ENCODE measurements around the gene CPPED1. TPM values are rescaled to one million over a fixed set of nuclear protein-coding genes. Genes with fewer than 3 reads are reported as not detected.

The CPPED1 gene
- total and polyA plus RNA-seq, 10 of the 15 experiments (the other 5 are each of a cell fraction or from before 2014, with no cell fraction given): 7.1 to 39.0 (median 16.0) TPM

DNA sequence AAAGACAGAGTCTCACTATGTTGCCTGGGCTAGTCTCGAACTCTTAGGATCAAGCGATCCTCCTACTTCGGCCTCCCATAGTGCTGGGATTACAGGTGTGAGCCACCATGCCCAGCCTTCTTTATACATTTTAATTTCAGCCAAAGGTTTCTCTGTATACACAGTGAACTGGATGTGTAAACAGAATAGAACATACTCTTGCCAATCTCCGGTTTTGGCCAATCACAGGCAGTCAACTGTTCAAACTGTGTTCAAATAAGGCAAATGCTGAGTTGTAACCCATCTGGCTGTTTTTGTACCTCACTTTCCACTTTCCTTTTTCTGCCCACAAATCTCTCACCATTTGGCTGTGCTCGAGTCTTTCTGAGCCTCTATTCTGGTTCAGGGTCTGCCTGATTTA is 108.2 kb downstream of the CPPED1 start:
- WGBS (ENCODE audit: insufficient coverage, insufficient replicate concordance, low lambda C conversion rate, missing lambda C conversion rate): 75% methylated on average over 5 of the region's 5 CpGs
- FAIRE-seq: no peak
- POLR2A ChIA-PET: interaction anchor here (0.9 kb wide), 1 partner anchor 126 kb away, joined by 3 read pairs; no protein-coding TSS in a partner anchor
- no peak for DNase-seq (ENCODE audit: low read depth, low spot score)
- H3K4me1 ChIP-seq (ENCODE audit: control insufficient read depth, insufficient read depth, low read length): no peaks in the 10 kb centered on the region
- no peaks in the 10 kb centered on the region for H3K27me3 ChIP-seq (replicated peaks in 1 of 2; ENCODE audit: control insufficient read depth in 2 of 2, insufficient read depth in 2 of 2, low read length in 1 of 2)
- no TSS peak for BruUV-seq (replicated peaks)
- H3K4me2 ChIP-seq (ENCODE audit: control insufficient read depth, insufficient read depth): no peak overlapping the region
- no peaks in the 10 kb centered on the region for H3K79me2 ChIP-seq (ENCODE audit: control insufficient read depth, insufficient read depth, low read length)
- no peak for TF ChIP-seq NRF1 (conservative IDR thresholded peaks at IDR 0.05; ENCODE audit: low read depth, low read length)
- no peak for TF ChIP-seq ETV6 (conservative IDR thresholded peaks at IDR 0.05 in 1 of 2, IDR thresholded peaks at IDR 0.05 in 1 of 2; ENCODE audit: borderline replicate concordance in 1 of 2, low read depth in 1 of 2)
- no peak for TF ChIP-seq ZNF217 (IDR thresholded peaks at IDR 0.05)
- TF ChIP-seq, protein P1, sequence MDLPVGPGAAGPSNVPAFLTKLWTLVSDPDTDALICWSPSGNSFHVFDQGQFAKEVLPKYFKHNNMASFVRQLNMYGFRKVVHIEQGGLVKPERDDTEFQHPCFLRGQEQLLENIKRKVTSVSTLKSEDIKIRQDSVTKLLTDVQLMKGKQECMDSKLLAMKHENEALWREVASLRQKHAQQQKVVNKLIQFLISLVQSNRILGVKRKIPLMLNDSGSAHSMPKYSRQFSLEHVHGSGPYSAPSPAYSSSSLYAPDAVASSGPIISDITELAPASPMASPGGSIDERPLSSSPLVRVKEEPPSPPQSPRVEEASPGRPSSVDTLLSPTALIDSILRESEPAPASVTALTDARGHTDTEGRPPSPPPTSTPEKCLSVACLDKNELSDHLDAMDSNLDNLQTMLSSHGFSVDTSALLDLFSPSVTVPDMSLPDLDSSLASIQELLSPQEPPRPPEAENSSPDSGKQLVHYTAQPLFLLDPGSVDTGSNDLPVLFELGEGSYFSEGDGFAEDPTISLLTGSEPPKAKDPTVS (IDR thresholded peaks at IDR 0.05; ENCODE audit: low read depth, low read length): no peak
- no peak for TF ChIP-seq CBX5 (IDR thresholded peaks at IDR 0.05; ENCODE audit: low read depth)
- TF ChIP-seq, protein P2, sequence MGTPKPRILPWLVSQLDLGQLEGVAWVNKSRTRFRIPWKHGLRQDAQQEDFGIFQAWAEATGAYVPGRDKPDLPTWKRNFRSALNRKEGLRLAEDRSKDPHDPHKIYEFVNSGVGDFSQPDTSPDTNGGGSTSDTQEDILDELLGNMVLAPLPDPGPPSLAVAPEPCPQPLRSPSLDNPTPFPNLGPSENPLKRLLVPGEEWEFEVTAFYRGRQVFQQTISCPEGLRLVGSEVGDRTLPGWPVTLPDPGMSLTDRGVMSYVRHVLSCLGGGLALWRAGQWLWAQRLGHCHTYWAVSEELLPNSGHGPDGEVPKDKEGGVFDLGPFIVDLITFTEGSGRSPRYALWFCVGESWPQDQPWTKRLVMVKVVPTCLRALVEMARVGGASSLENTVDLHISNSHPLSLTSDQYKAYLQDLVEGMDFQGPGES (IDR thresholded peaks at IDR 0.05): no peak
- no peak for TF ChIP-seq TARDBP (IDR thresholded peaks at IDR 0.05; ENCODE audit: borderline replicate concordance)
- no peak overlapping the region for H3K9ac ChIP-seq (ENCODE audit: control insufficient read depth, insufficient read depth, low read length)
- CTCF ChIA-PET: no interaction called here
- no peaks in the 10 kb centered on the region for H3K9me3 ChIP-seq (replicated peaks; ENCODE audit: control insufficient read depth, insufficient read depth, low read length)
- peaks cover 0 to 3% of the 10 kb centered on the region in 2 experiments; a peak in 2 of 4 replicates for H3K36me3 ChIP-seq (ENCODE audit: control insufficient read depth in 2 of 2, insufficient read depth in 2 of 2, low read length in 1 of 2)
- RAD21 ChIA-PET (ENCODE audit: unreplicated experiment): no interaction called here
- SMC1A ChIA-PET (ENCODE audit: uncharacterized antibody, unreplicated experiment): no interaction called here
- no peak overlapping the region for H2AFZ ChIP-seq (ENCODE audit: control insufficient read depth, low read depth, low read length)
- intact Hi-C loops (cut with micrococcal nuclease; ENCODE audit: unreplicated experiment) (no loop called here), in situ Hi-C loops (cut with MboI) (no loop called here)
- no peak overlapping the region for H3K27ac ChIP-seq (ENCODE audit: control insufficient read depth, insufficient read depth)
- ATAC-seq: no peak
- H3K4me3 ChIP-seq: no peak overlapping the region
- H4K20me1 ChIP-seq (ENCODE audit: control insufficient read depth, insufficient read depth): no peaks in the 10 kb centered on the region
